HCT116 (cell line): Measurements from ENCODE around the gene RPS14. TPM values are rescaled to one million over a fixed set of nuclear protein-coding genes. Genes with fewer than 3 reads are reported as not detected.
A peak's percentile ranks its signal among the peaks of the same experiment; 100 is the strongest.

Experiments used
- ATAC-seq: fragments of 200-7000 bp; cut with Tn5 transposase; 2 replicates; pipeline ENCODE4 v1.9.1; 2020; ENCODE audit warnings: mild to moderate bottlenecking, moderate library complexity
- BruUV-seq: library from RNA; stranded (reverse); fragments of 400-500 nt; replicated peaks from 2 replicates; lab custom pipeline; 2021; lab: Mats Ljungman, UMichigan
- CTCF ChIA-PET: fragments of 300-600 bp; sonication (Branson Sonifier 250); formaldehyde crosslinking; loops from one replicate; lab custom pipeline; 2021; ENCODE audit warnings: antibody characterized with exemption; lab: Charles Lee
- POLR2A ChIA-PET: fragments of 300-600, 350-600 bp; sonication (Branson Sonifier 250); formaldehyde crosslinking; loops from one replicate; lab custom pipeline; 2021; ENCODE audit warnings: antibody characterized with exemption; lab: Charles Lee
- RAD21 ChIA-PET, 2 experiments: fragments of 300-600 bp; sonication (Branson Sonifier 250); formaldehyde crosslinking; loops; one replicate each; lab custom pipeline; 2023; ENCODE audit warnings: low total read pairs in 2 of 2; ENCODE audit not compliant: uncharacterized antibody in 2 of 2, unreplicated experiment in 2 of 2, low non-redundant PET in 1 of 2; lab: Charles Lee
- DNase-seq: peaks from one replicate; pipeline ENCODE4 v3.0.0-alpha.2; 2010; ENCODE audit warnings: low read depth, low spot score
- H2AFZ ChIP-seq: fragments of 200-600 bp; shearing (Covaris generic), sonication (generic); 2 replicates; pipeline ENCODE4 v1.6.1; 2017; ENCODE audit warnings: low read depth, mixed run types, mixed read lengths, antibody characterized with exemption, low read length; ENCODE audit not compliant: poor library complexity, severe bottlenecking
- H3K27ac ChIP-seq: 2 replicates; pipeline ENCODE4 v1.5.1; 2012; ENCODE audit warnings: low read depth, low read length
- H3K27me3 ChIP-seq: fragments of 200-600 bp; sonication (generic); 2 replicates; pipeline ENCODE4 v1.6.1; 2016; ENCODE audit warnings: mixed run types, low read length, mixed read lengths; ENCODE audit not compliant: insufficient read depth
- H3K36me3 ChIP-seq, 2 experiments: fragments of 200-500 bp in 1 of 2; fragments of 200-600 bp in 1 of 2; sonication (Bioruptor generic) in 1 of 2; sonication (generic) in 1 of 2; 2 replicates each; pipeline versions ENCODE4 v1.5.1 to v1.6.1; 2014 to 2016; ENCODE audit warnings: low read length in 2 of 2, inconsistent platforms in 1 of 2, mixed read lengths in 1 of 2, mixed run types in 1 of 2; ENCODE audit not compliant: insufficient read depth in 2 of 2, control insufficient read depth in 1 of 2
- H3K4me1 ChIP-seq, 2 experiments: fragments of 200-600 bp in 1 of 2; sonication (generic) in 1 of 2; 2 replicates each; pipeline versions ENCODE4 v1.5.1 to v1.6.1; 2012 to 2017; ENCODE audit warnings: low read length in 2 of 2, inconsistent platforms in 1 of 2, mild to moderate bottlenecking in 1 of 2, mixed read lengths in 1 of 2, mixed run types in 1 of 2, moderate library complexity in 1 of 2; ENCODE audit not compliant: insufficient read depth in 2 of 2, control insufficient read depth in 1 of 2
- H3K4me2 ChIP-seq: fragments of 200-600 bp; sonication (generic); 2 replicates; pipeline ENCODE4 v1.6.1; 2017; ENCODE audit warnings: mixed run types, low read length, mixed read lengths
- H3K4me3 ChIP-seq, 2 experiments: fragments of 200-600 bp in 1 of 2; sonication (generic) in 1 of 2; replicated peaks in 1 of 2; 2 replicates each; pipeline ENCODE4 v1.5.1; 2011 to 2016; ENCODE audit warnings: low read length in 2 of 2, control low read depth in 1 of 2, low read depth in 1 of 2, mild to moderate bottlenecking in 1 of 2, mixed read lengths in 1 of 2, mixed run types in 1 of 2
- H3K79me2 ChIP-seq: fragments of 200-600 bp; sonication (generic); 2 replicates; pipeline ENCODE4 v1.6.1; 2017; ENCODE audit warnings: mild to moderate bottlenecking, mixed run types, low read length, moderate library complexity, mixed read lengths; ENCODE audit not compliant: insufficient read depth
- H3K9ac ChIP-seq: fragments of 200-600 bp; sonication (generic); 2 replicates; pipeline ENCODE4 v1.6.1; 2016; ENCODE audit warnings: low read length, mixed read lengths
- H3K9me2 ChIP-seq: fragments of 200-600 bp; sonication (generic), shearing (Covaris generic); 2 replicates; pipeline ENCODE4 v1.6.1; 2017; ENCODE audit warnings: mixed run types, mild to moderate bottlenecking, moderate library complexity; ENCODE audit not compliant: insufficient read depth
- H3K9me3 ChIP-seq, 2 experiments: fragments of 200-500 bp in 1 of 2; fragments of 200-600 bp in 1 of 2; sonication (Bioruptor generic) in 1 of 2; sonication (generic) in 1 of 2; 2 replicates each; pipeline ENCODE4 v1.6.1; 2014 to 2017; ENCODE audit warnings: low read length in 2 of 2, mixed read lengths in 2 of 2, inconsistent platforms in 1 of 2, low read depth in 1 of 2, mild to moderate bottlenecking in 1 of 2, mixed run types in 1 of 2, moderate library complexity in 1 of 2; ENCODE audit not compliant: control insufficient read depth in 1 of 2, insufficient read depth in 1 of 2
- H4K20me1 ChIP-seq: fragments of 200-600 bp; sonication (generic), shearing (Covaris generic); 2 replicates; pipeline ENCODE4 v1.6.1; 2017; ENCODE audit warnings: mixed run types, mild to moderate bottlenecking, moderate library complexity; ENCODE audit not compliant: insufficient read depth
- CTCF ChIP-seq, 3 experiments: fragments of 200-600 bp in 1 of 3; sonication (generic) in 1 of 3; IDR thresholded peaks in 2 of 3; conservative IDR thresholded peaks in 1 of 3; 2 replicates each; pipeline ENCODE4 v1.5.1; 2012 to 2017; ENCODE audit warnings: low read depth in 2 of 3, low read length in 2 of 3, antibody characterized with exemption in 1 of 3, borderline replicate concordance in 1 of 3, control low read depth in 1 of 3, mild to moderate bottlenecking in 1 of 3, mixed read lengths in 1 of 3, mixed run types in 1 of 3, moderate library complexity in 1 of 3; ENCODE audit not compliant: insufficient read depth in 1 of 3
- ELF1 ChIP-seq: IDR thresholded peaks from 2 replicates; pipeline ENCODE4 v1.6.1; 2012; ENCODE audit warnings: low read depth, borderline replicate concordance
- FOSL1 ChIP-seq: IDR thresholded peaks from 2 replicates; pipeline ENCODE4 v1.6.1; 2012; ENCODE audit warnings: low read depth
- MAX ChIP-seq: IDR thresholded peaks from 2 replicates; pipeline ENCODE4 v1.6.1; 2012
- POLR2A ChIP-seq: IDR thresholded peaks from 2 replicates; pipeline ENCODE4 v1.7.0; 2011; ENCODE audit warnings: borderline replicate concordance; ENCODE audit not compliant: insufficient read depth, insufficient read length; ENCODE audit errors: extremely low read depth
- POLR2AphosphoS5 ChIP-seq: IDR thresholded peaks from 2 replicates; pipeline ENCODE4 v1.6.1; 2011; ENCODE audit warnings: mild to moderate bottlenecking, low read depth, low read length, moderate library complexity
- SP1 ChIP-seq: IDR thresholded peaks from 2 replicates; pipeline ENCODE4 v1.6.1; 2012; ENCODE audit warnings: low read depth
- ZFX ChIP-seq: fragments of 450-650 bp; IDR thresholded peaks from 2 replicates; pipeline ENCODE4 v1.6.1; 2017
- intact Hi-C: fragments of 100-400 bp; cut with micrococcal nuclease; formaldehyde crosslinking; loops from 2 replicates; pipeline ENCODE4 v1.10.0; 2022
- total RNA-seq: library from RNA; stranded (reverse); gene quantifications from one replicate; pipeline ENCODE4 v1.2.1, GENCODE V29; 2021; ENCODE audit not compliant: unreplicated experiment

Gene RPS14
- total RNA-seq, 1 experiment from 2014 or later: 2,557 TPM

GRCh38 chr5:150489360-150490295 lies 40.1 kb upstream of the RPS14 start (continued):
- TF ChIP-seq ZFX (no peak), POLR2AphosphoS5 (no peak)

GRCh38 chr5:150488519-150489359 lies 39.2 kb upstream of the RPS14 start:
- Histone ChIP-seq H3K9me2 (no peaks in the 10 kb centered on the region), H3K27me3 (no peaks in the 10 kb centered on the region), H3K79me2 (peaks cover 63% of the 10 kb centered on the region), H4K20me1 (no peaks in the 10 kb centered on the region), H2AFZ (no peak overlapping the region), H3K4me3 (no peak overlapping the region), H3K4me1 (peaks cover 18 to 54% of the 10 kb centered on the region in 2 experiments), H3K9ac (0 out of 2 replicates have a peak overlapping the region, but pooled peaks have one; percentile 20), H3K4me2 (peak overlapping the region; percentile 97), H3K27ac (no peak overlapping the region), H3K36me3 (peaks cover 0 to 4% of the 10 kb centered on the region in 2 experiments; a peak in 1 of 4 replicates), H3K9me3 (no peaks in the 10 kb centered on the region)
- CTCF ChIA-PET: no interaction called here
- RAD21 ChIA-PET: no interaction called here
- POLR2A ChIA-PET: no interaction called here
- BruUV-seq: TSS peak; percentile 32
- intact Hi-C loops: no loop called here
- DNase-seq: no peak
- no peak for ATAC-seq
- TF ChIP-seq MAX (no peak), CTCF (IDR thresholded peaks at IDR 0.05 in 2 of 3, conservative IDR thresholded peaks at IDR 0.05 in 1 of 3; ENCODE audit: borderline replicate concordance in 1 of 3, insufficient read depth in 1 of 3, low read depth in 2 of 3, low read length in 2 of 3) (no peak), POLR2A (no peak), FOSL1 (peak; percentile 32), SP1 (no peak), ELF1 (no peak)
